OCI-LY7 (cell line): ENCODE measurements around the gene ARHGAP42. TPM values are rescaled to one million over a fixed set of nuclear protein-coding genes. Genes with fewer than 3 reads are reported as not detected.
"Not testable (repeated sequence)": the region's sequence is repeated elsewhere in the genome, so short reads cannot be mapped to it uniquely, and the experiment has no call there.

Experiments used
- BruUV-seq: library from RNA; stranded (reverse); fragments of 400-500 nt; replicated peaks from 2 replicates; lab custom pipeline; 2021; lab: Mats Ljungman, UMichigan
- CTCF ChIA-PET: fragments of 300-600 bp; sonication (Branson Sonifier 250); formaldehyde crosslinking; loops from one replicate; lab custom pipeline; 2022; ENCODE audit warnings: antibody characterized with exemption; ENCODE audit not compliant: unreplicated experiment; lab: Charles Lee
- POLR2A ChIA-PET: fragments of 300-600 bp; sonication (Branson Sonifier 250); formaldehyde crosslinking; loops from one replicate; lab custom pipeline; 2022; ENCODE audit warnings: antibody characterized with exemption; lab: Charles Lee
- DNase-seq: peaks from one replicate; pipeline ENCODE4 v3.0.0-alpha.2; 2015; ENCODE audit warnings: low spot score
- H2AFZ ChIP-seq: fragments of 200-600 bp; sonication (generic), shearing (Covaris generic); 2 replicates; pipeline ENCODE4 v1.6.1; 2014; ENCODE audit warnings: mild to moderate bottlenecking, antibody characterized with exemption, low read length, moderate library complexity
- H3K27ac ChIP-seq: fragments of 200-600 bp; sonication (generic); 2 replicates; pipeline ENCODE4 v1.5.1; 2014; ENCODE audit warnings: mixed run types, low read depth, mild to moderate bottlenecking, moderate library complexity, low read length, inconsistent platforms; ENCODE audit not compliant: poor library complexity, severe bottlenecking
- H3K36me3 ChIP-seq: fragments of 200-600 bp; sonication (generic); 2 replicates; pipeline ENCODE4 v1.6.1; 2014; ENCODE audit warnings: mild to moderate bottlenecking, antibody characterized with exemption, low read length, moderate library complexity, mixed read lengths; ENCODE audit not compliant: insufficient read depth
- H3K4me1 ChIP-seq: fragments of 200-600 bp; sonication (generic); 2 replicates; pipeline ENCODE4 v1.5.1; 2014; ENCODE audit warnings: mild to moderate bottlenecking, low read length; ENCODE audit not compliant: insufficient read depth, poor library complexity, severe bottlenecking
- H3K4me2 ChIP-seq: fragments of 200-600 bp; sonication (generic); 2 replicates; pipeline ENCODE4 v1.6.1; 2014; ENCODE audit warnings: mild to moderate bottlenecking, low read length
- H3K4me3 ChIP-seq: fragments of 200-600 bp; sonication (generic); 2 replicates; pipeline ENCODE4 v1.5.1; 2014; ENCODE audit warnings: mild to moderate bottlenecking, low read depth, low read length; ENCODE audit not compliant: poor library complexity, severe bottlenecking
- H3K79me2 ChIP-seq: fragments of 200-600 bp; sonication (generic); 2 replicates; pipeline ENCODE4 v1.6.1; 2016; ENCODE audit warnings: low read depth, mild to moderate bottlenecking, low read length, moderate library complexity, mixed read lengths; ENCODE audit not compliant: insufficient read depth
- H3K9me2 ChIP-seq: fragments of 200-600 bp; sonication (generic); 2 replicates; pipeline ENCODE4 v1.6.1; 2016; ENCODE audit warnings: mild to moderate bottlenecking, low read length, mixed read lengths; ENCODE audit not compliant: insufficient read depth
- H3K9me3 ChIP-seq: fragments of 200-600 bp; sonication (generic); 2 replicates; pipeline ENCODE4 v1.6.1; 2014; ENCODE audit warnings: mild to moderate bottlenecking, mixed run types, low read length, mixed read lengths
- H4K20me1 ChIP-seq: fragments of 200-600 bp; sonication (generic); 2 replicates; pipeline ENCODE4 v1.6.1; 2014; ENCODE audit warnings: mild to moderate bottlenecking, antibody characterized with exemption, low read length, moderate library complexity, mixed read lengths; ENCODE audit not compliant: insufficient read depth
- CTCF ChIP-seq: fragments of 200-600 bp; sonication (generic); conservative IDR thresholded peaks from 2 replicates; pipeline ENCODE4 v1.5.1; 2014; ENCODE audit warnings: mild to moderate bottlenecking, antibody characterized with exemption, low read length, moderate library complexity, mixed read lengths
- EZH2phosphoT487 ChIP-seq: fragments of 200-600 bp; sonication (generic); IDR thresholded peaks from 2 replicates; pipeline ENCODE4 v1.6.1; 2018; ENCODE audit warnings: low read depth, borderline replicate concordance, mild to moderate bottlenecking, mixed run types, antibody characterized with exemption, low read length, moderate library complexity, mixed read lengths
- intact Hi-C: fragments of 100-400 bp; cut with micrococcal nuclease; formaldehyde crosslinking; loops from one replicate; pipeline ENCODE4 v1.10.0; 2022; ENCODE audit not compliant: unreplicated experiment
- total RNA-seq, 2 experiments: library from RNA; depleted of rRNA in 1 of 2; stranded (reverse); fragments of >200 nt in 1 of 2; shearing (Covaris generic) in 1 of 2; gene quantifications; 2 replicates each; pipeline ENCODE4 v1.2.3, GENCODE V29; 2014 to 2022

The ARHGAP42 gene
- total RNA-seq, 2 experiments from 2014 or later: not detected

GRCh38 chr11:101009690-101010055 is 322.6 kb downstream of the ARHGAP42 start:
- BruUV-seq: no TSS peak
- Histone ChIP-seq H3K79me2 (no peaks in the 10 kb centered on the region), H3K4me3 (no peak overlapping the region), H4K20me1 (no peaks in the 10 kb centered on the region), H2AFZ (no peak overlapping the region), H3K36me3 (no peaks in the 10 kb centered on the region), H3K4me2 (no peak overlapping the region), H3K9me3 (no peaks in the 10 kb centered on the region), H3K27ac (no peak overlapping the region), H3K4me1 (no peaks in the 10 kb centered on the region), H3K9me2 (no peaks in the 10 kb centered on the region)
- no peak for DNase-seq
- TF ChIP-seq EZH2phosphoT487: no peak
- intact Hi-C loops: no loop called here
- ChIA-PET POLR2A (no interaction called here), CTCF (no interaction called here)

- no TSS peak for BruUV-seq
- intact Hi-C loops: no loop called here
- ChIA-PET POLR2A (no interaction called here), CTCF (no interaction called here)
- Histone ChIP-seq H3K4me1 (no peaks in the 10 kb centered on the region), H4K20me1 (no peaks in the 10 kb centered on the region), H3K9me2 (no peaks in the 10 kb centered on the region), H3K4me2 (no peak overlapping the region), H3K27ac (no peak overlapping the region), H2AFZ (no peak overlapping the region), H3K4me3 (no peak overlapping the region), H3K9me3 (no peaks in the 10 kb centered on the region), H3K79me2 (no peaks in the 10 kb centered on the region), H3K36me3 (no peaks in the 10 kb centered on the region)
- TF ChIP-seq CTCF: no peak
- TF ChIP-seq EZH2phosphoT487: no peak
- no peak for DNase-seq
These were observed 323.8 kb downstream of the ARHGAP42 start for GRCh38 chr11:101010899-101011298.

- Histone ChIP-seq H3K9me3 (no peaks in the 10 kb centered on the region), H3K4me1 (no peaks in the 10 kb centered on the region), H3K4me2 (no peak overlapping the region), H3K79me2 (no peaks in the 10 kb centered on the region), H3K9me2 (no peaks in the 10 kb centered on the region), H3K4me3 (no peak overlapping the region), H3K27ac (no peak overlapping the region), H2AFZ (no peak overlapping the region), H3K36me3 (no peaks in the 10 kb centered on the region), H4K20me1 (no peaks in the 10 kb centered on the region)
- intact Hi-C loops: no loop called here
- BruUV-seq: no TSS peak
- TF ChIP-seq EZH2phosphoT487: no peak
- TF ChIP-seq CTCF: no peak
- DNase-seq: no peak
- ChIA-PET POLR2A (no interaction called here), CTCF (no interaction called here)
These were observed 324.8 kb downstream of the ARHGAP42 start for GRCh38 chr11:101011881-101012280.

- not testable (repeated sequence) for H3K9me2 ChIP-seq, DNase-seq
These were observed 326.6 kb downstream of the ARHGAP42 start for GRCh38 chr11:101013702-101014101.

More at GRCh38 chr11:101013702-101014101, 326.6 kb downstream of the ARHGAP42 start:
- H4K20me1 ChIP-seq, BruUV-seq, H3K36me3 ChIP-seq, H3K4me2 ChIP-seq, CTCF ChIA-PET, H3K4me3 ChIP-seq, H3K9me3 ChIP-seq, H2AFZ ChIP-seq, POLR2A ChIA-PET, H3K79me2 ChIP-seq, H3K4me1 ChIP-seq, intact Hi-C loops, H3K27ac ChIP-seq: not testable (repeated sequence)
